ENCODE data around the gene LRIT2. TPM values are rescaled to one million over a fixed set of nuclear protein-coding genes. Genes with fewer than 3 reads are reported as not detected.

Gene LRIT2
- polyA plus RNA-seq, 1 donor from 2014 or later = not detected

Other genes starting within 250 kb of the LRIT2 start
- gene GHITM, start 86.0 kb downstream of the LRIT2 start, polyA plus RNA-seq = 280 and 306 TPM in 2 replicates
- not detected in 2 replicates for gene GPR15LG, start 51.7 kb downstream of the LRIT2 start, polyA plus RNA-seq
- gene CDHR1, start 31.0 kb downstream of the LRIT2 start, polyA plus RNA-seq = 1.9 and 3.3 TPM in 2 replicates
- not detected in 2 replicates for gene LRIT1, start 16.0 kb upstream of the LRIT2 start, polyA plus RNA-seq
- gene RGR, start 19.5 kb upstream of the LRIT2 start, polyA plus RNA-seq = not detected in 2 replicates
- 35.1 and 38.3 TPM in 2 replicates for gene CCSER2, start 103.0 kb upstream of the LRIT2 start, polyA plus RNA-seq

Measured in neural cell (in vitro differentiated cells).